GM12878 (cell line): Measurements from ENCODE around the gene COPRS. TPM values are rescaled to one million over a fixed set of nuclear protein-coding genes. Genes with fewer than 3 reads are reported as not detected.

ENCODE experiments used
- ATAC-seq: fragments of 200-7000 bp; cut with Tn5 transposase; 3 replicates; pipeline ENCODE4 v1.9.1; 2020; ENCODE audit warnings: mild to moderate bottlenecking, moderate library complexity
- BruUV-seq: library from RNA; stranded (reverse); fragments of 400-500 nt; replicated peaks from 2 replicates; lab custom pipeline; 2021; lab: Mats Ljungman, UMichigan
- CTCF ChIA-PET: fragments of 300-600 bp; sonication (Branson Sonifier 250); formaldehyde crosslinking; extraction: SDS; loops from one replicate; lab custom pipeline; 2021; ENCODE audit warnings: inconsistent platforms; lab: Yijun Ruan, JAX
- POLR2A ChIA-PET: fragments of 350-600 bp; formaldehyde crosslinking; extraction: SDS; loops from one replicate; lab custom pipeline; 2021; ENCODE audit warnings: inconsistent platforms; lab: Charles Lee
- RAD21 ChIA-PET: fragments of 300-600 bp; sonication (Branson Sonifier 250); formaldehyde crosslinking; loops from one replicate; lab custom pipeline; 2023; ENCODE audit warnings: antibody characterized with exemption; ENCODE audit not compliant: unreplicated experiment; lab: Charles Lee
- SMC1A ChIA-PET: fragments of 300-600 bp; sonication (Branson Sonifier 250); formaldehyde crosslinking; loops from one replicate; lab custom pipeline; 2023; ENCODE audit not compliant: unreplicated experiment, uncharacterized antibody; lab: Charles Lee
- DNase-seq: peaks from one replicate; pipeline ENCODE4 v3.0.0-alpha.2; 2011; ENCODE audit warnings: low read depth, low spot score
- FAIRE-seq: peaks from 3 replicates; lab custom pipeline; 2011; peaks lifted over from hg19 to GRCh38; lab: Jason Lieb, UNC
- H2AFZ ChIP-seq: 2 replicates; pipeline ENCODE4 v1.6.0; 2011; ENCODE audit warnings: low read depth, low read length, control low read depth; ENCODE audit not compliant: control insufficient read depth
- H3K27ac ChIP-seq: 2 replicates; pipeline ENCODE4 v1.5.1; 2011; ENCODE audit warnings: control low read depth; ENCODE audit not compliant: control insufficient read depth, insufficient read depth
- H3K27me3 ChIP-seq, 2 experiments: replicated peaks in 1 of 2; 2 replicates each; pipeline versions ENCODE4 v1.6.0 to v1.6.1; 2011; ENCODE audit warnings: low read length in 1 of 2; ENCODE audit not compliant: control insufficient read depth in 2 of 2, insufficient read depth in 2 of 2
- H3K36me3 ChIP-seq, 2 experiments: 2 replicates each; pipeline ENCODE4 v1.5.1; 2011; ENCODE audit warnings: low read length in 1 of 2; ENCODE audit not compliant: control insufficient read depth in 2 of 2, insufficient read depth in 2 of 2
- H3K4me1 ChIP-seq: 2 replicates; pipeline ENCODE4 v1.6.1; 2011; ENCODE audit warnings: mild to moderate bottlenecking, low read length, moderate library complexity, mixed read lengths; ENCODE audit not compliant: control insufficient read depth, insufficient read depth
- H3K4me2 ChIP-seq: 2 replicates; pipeline ENCODE4 v1.6.0; 2011; ENCODE audit warnings: control low read depth; ENCODE audit not compliant: control insufficient read depth, insufficient read depth
- H3K4me3 ChIP-seq: fragments of 200-600 bp; sonication (generic); 2 replicates; pipeline ENCODE4 v1.5.1; 2016
- H3K79me2 ChIP-seq: 2 replicates; pipeline ENCODE4 v1.6.0; 2011; ENCODE audit warnings: low read length; ENCODE audit not compliant: control insufficient read depth, insufficient read depth
- H3K9ac ChIP-seq: 2 replicates; pipeline ENCODE4 v1.8.0; 2011; ENCODE audit warnings: low read length, control low read depth, mixed read lengths; ENCODE audit not compliant: control insufficient read depth, insufficient read depth
- H3K9me3 ChIP-seq: replicated peaks from 3 replicates; pipeline ENCODE4 v1.5.1; 2011; ENCODE audit warnings: mild to moderate bottlenecking, low read length; ENCODE audit not compliant: control insufficient read depth, insufficient read depth
- H4K20me1 ChIP-seq: 2 replicates; pipeline ENCODE4 v1.6.0; 2011; ENCODE audit not compliant: control insufficient read depth, insufficient read depth
- KAT2A ChIP-seq: conservative IDR thresholded peaks from 2 replicates; pipeline ENCODE4 v1.6.1; 2011; ENCODE audit warnings: low read depth, low read length; ENCODE audit not compliant: control insufficient read depth
- MTA3 ChIP-seq: IDR thresholded peaks from 2 replicates; pipeline ENCODE4 v1.6.1; 2012; ENCODE audit warnings: low read length, inconsistent platforms, borderline replicate concordance
- NRF1 ChIP-seq: conservative IDR thresholded peaks from 2 replicates; pipeline ENCODE4 v1.6.1; 2011; ENCODE audit warnings: mild to moderate bottlenecking, low read depth, low read length, improper control_type of control experiment
- PML ChIP-seq: IDR thresholded peaks from 2 replicates; pipeline ENCODE4 v1.6.1; 2012; ENCODE audit warnings: low read length, inconsistent platforms
- POLR2AphosphoS5 ChIP-seq: IDR thresholded peaks from 2 replicates; pipeline ENCODE4 v1.6.1; 2011; ENCODE audit warnings: mild to moderate bottlenecking, low read length, inconsistent platforms
- POU2F2 ChIP-seq: IDR thresholded peaks from 3 replicates; pipeline ENCODE4 v1.6.1; 2011; ENCODE audit warnings: low read depth, mild to moderate bottlenecking, low read length, borderline replicate concordance
- RAD51 ChIP-seq: fragments of 450-650 bp; IDR thresholded peaks from 2 replicates; pipeline ENCODE4 v1.6.1; 2016; ENCODE audit warnings: moderate library complexity, mild to moderate bottlenecking, inconsistent platforms
- SP1 ChIP-seq: IDR thresholded peaks from one replicate; pipeline ENCODE4 v1.6.1; 2011; ENCODE audit warnings: low read depth, low read length
- SREBF2 ChIP-seq: IDR thresholded peaks from 2 replicates; pipeline ENCODE4 v1.6.1; 2012; ENCODE audit warnings: mild to moderate bottlenecking, low read length
- SRF ChIP-seq, 2 experiments: IDR thresholded peaks; 2 replicates each; pipeline ENCODE4 v1.6.1; 2011; ENCODE audit warnings: low read depth in 2 of 2, low read length in 2 of 2, mild to moderate bottlenecking in 1 of 2, moderate library complexity in 1 of 2
- STAT3 ChIP-seq: IDR thresholded peaks from 2 replicates; pipeline ENCODE4 v1.6.1; 2011; ENCODE audit warnings: low read depth, low read length, improper control_type of control experiment
- ZZZ3 ChIP-seq: IDR thresholded peaks from 2 replicates; pipeline ENCODE4 v1.6.1; 2011; ENCODE audit warnings: low read depth; ENCODE audit not compliant: control insufficient read depth, insufficient read length
- WGBS: methylation state at CpG from one replicate; pipeline ENCODE4 v1.1.6; 2016; ENCODE audit warnings: low lambda C conversion rate; ENCODE audit not compliant: insufficient replicate concordance, insufficient coverage; ENCODE audit errors: missing lambda C conversion rate; 5-methylcytosine and 5-hydroxymethylcytosine counted together
- in situ Hi-C: fragments of 300-500 bp; cut with MboI; formaldehyde crosslinking; loops from 9 replicates; pipeline ENCODE4 v1.14.3; 2018; ENCODE audit warnings: mixed read lengths
- intact Hi-C: fragments of 100-400 bp; cut with micrococcal nuclease; formaldehyde crosslinking; loops from one replicate; pipeline ENCODE4 v1.14.2; 2022; ENCODE audit not compliant: unreplicated experiment
- polyA plus RNA-seq, 11 experiments: library from polyadenylated mRNA; depleted of rRNA in 4 of 11; unstranded in 6 of 11; stranded (reverse) in 5 of 11; fragments of >200 nt; fragmentation: Nextera tagmentation in 4 of 11; fragmentation: Illumina TruSeq in 1 of 11; extraction: Ambion mirVana in 4 of 11; extraction: Trizol in 1 of 11; gene quantifications; 1 replicate in 1 of 11; 2 replicates in 10 of 11; pipeline versions ENCODE4 v1.2.1 to v1.2.3, GENCODE V29; 2011 to 2016; ENCODE audit warnings: inconsistent platforms in 2 of 11, missing spikeins in 2 of 11, low read depth in 1 of 11
- total RNA-seq, 4 experiments: library from RNA; depleted of rRNA in 3 of 4; stranded (reverse); fragments of >200 nt in 3 of 4; fragmentation: Illumina TruSeq in 1 of 4; extraction: Trizol in 1 of 4; gene quantifications; 2 replicates each; pipeline versions ENCODE4 v1.2.1 to v1.2.3, GENCODE V29; 2013 to 2021
- TF ChIP-seq, protein P1 (sequence below): fragments of 450-650 bp; IDR thresholded peaks from 2 replicates; pipeline ENCODE4 v1.6.1; 2018; ENCODE audit warnings: mild to moderate bottlenecking, low read depth, moderate library complexity; ENCODE audit not compliant: partially characterized antibody
- TF ChIP-seq, protein P2 (sequence below): fragments of 450-650 bp; IDR thresholded peaks from 2 replicates; pipeline ENCODE4 v1.6.1; 2017; ENCODE audit warnings: mild to moderate bottlenecking, low read depth, inconsistent platforms; ENCODE audit not compliant: poor library complexity, severe bottlenecking

The COPRS gene
- total and polyA plus RNA-seq, 10 of the 15 experiments (the other 5 are each of a cell fraction or from before 2014, with no cell fraction given), result 6.3 to 41.9 (median 31.4) TPM

DNA sequence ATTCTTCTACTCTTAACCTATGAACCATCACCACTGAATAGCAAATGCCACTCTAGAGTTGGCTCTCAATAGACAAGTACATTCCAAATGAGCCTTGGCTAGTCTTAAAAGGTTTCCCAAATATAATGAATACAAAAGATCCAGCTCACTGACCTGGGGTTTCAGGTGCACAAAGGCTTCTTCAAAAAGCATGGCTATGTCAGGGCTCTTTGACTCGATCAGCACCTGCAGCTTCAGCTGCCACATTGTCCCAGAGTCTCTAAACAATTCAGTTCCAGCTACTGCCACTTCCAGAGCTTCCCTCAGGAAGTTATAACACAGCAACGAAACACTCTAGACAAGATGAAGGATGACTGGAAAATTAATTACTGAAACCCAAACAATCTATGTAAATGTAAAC is 16.0 kb upstream of the COPRS start:
- FAIRE-seq (no peak), DNase-seq (no peak), ATAC-seq (no peak)
- no peaks in the 10 kb centered on the region for H3K27me3 ChIP-seq
- peaks cover 17 to 27% of the 10 kb centered on the region in 2 experiments for H3K36me3 ChIP-seq
- ChIA-PET SMC1A (interaction anchor here (0.6 to 2.5 kb wide), 3 partner anchors 15 to 618 kb away, joined by 3 to 9 read pairs (median 3); partner anchors contain the start of gene UTP6), CTCF (interaction anchor here (0.6 to 1.7 kb wide), 3 partner anchors 12 to 26 kb away, joined by 3 to 5 read pairs (median 3); partner anchors contain the start of gene UTP6), POLR2A (no interaction called here), RAD21 (no interaction called here)
- no peak overlapping the region for H2AFZ ChIP-seq
- no peaks in the 10 kb centered on the region for H3K4me1 ChIP-seq
- TF ChIP-seq, protein P1, sequence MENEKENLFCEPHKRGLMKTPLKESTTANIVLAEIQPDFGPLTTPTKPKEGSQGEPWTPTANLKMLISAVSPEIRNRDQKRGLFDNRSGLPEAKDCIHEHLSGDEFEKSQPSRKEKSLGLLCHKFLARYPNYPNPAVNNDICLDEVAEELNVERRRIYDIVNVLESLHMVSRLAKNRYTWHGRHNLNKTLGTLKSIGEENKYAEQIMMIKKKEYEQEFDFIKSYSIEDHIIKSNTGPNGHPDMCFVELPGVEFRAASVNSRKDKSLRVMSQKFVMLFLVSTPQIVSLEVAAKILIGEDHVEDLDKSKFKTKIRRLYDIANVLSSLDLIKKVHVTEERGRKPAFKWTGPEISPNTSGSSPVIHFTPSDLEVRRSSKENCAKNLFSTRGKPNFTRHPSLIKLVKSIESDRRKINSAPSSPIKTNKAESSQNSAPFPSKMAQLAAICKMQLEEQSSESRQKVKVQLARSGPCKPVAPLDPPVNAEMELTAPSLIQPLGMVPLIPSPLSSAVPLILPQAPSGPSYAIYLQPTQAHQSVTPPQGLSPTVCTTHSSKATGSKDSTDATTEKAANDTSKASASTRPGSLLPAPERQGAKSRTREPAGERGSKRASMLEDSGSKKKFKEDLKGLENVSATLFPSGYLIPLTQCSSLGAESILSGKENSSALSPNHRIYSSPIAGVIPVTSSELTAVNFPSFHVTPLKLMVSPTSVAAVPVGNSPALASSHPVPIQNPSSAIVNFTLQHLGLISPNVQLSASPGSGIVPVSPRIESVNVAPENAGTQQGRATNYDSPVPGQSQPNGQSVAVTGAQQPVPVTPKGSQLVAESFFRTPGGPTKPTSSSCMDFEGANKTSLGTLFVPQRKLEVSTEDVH, result no peak
- TF ChIP-seq KAT2A (no peak), NRF1 (no peak), POU2F2 (no peak), PML (no peak), SP1 (no peak), SRF (IDR thresholded peaks at IDR 0.05; ENCODE audit: low read depth in 2 of 2, low read length in 2 of 2) (no peak), SREBF2 (no peak), POLR2AphosphoS5 (no peak), ZZZ3 (no peak), RAD51 (no peak), MTA3 (no peak), STAT3 (no peak)
- TF ChIP-seq, protein P2, sequence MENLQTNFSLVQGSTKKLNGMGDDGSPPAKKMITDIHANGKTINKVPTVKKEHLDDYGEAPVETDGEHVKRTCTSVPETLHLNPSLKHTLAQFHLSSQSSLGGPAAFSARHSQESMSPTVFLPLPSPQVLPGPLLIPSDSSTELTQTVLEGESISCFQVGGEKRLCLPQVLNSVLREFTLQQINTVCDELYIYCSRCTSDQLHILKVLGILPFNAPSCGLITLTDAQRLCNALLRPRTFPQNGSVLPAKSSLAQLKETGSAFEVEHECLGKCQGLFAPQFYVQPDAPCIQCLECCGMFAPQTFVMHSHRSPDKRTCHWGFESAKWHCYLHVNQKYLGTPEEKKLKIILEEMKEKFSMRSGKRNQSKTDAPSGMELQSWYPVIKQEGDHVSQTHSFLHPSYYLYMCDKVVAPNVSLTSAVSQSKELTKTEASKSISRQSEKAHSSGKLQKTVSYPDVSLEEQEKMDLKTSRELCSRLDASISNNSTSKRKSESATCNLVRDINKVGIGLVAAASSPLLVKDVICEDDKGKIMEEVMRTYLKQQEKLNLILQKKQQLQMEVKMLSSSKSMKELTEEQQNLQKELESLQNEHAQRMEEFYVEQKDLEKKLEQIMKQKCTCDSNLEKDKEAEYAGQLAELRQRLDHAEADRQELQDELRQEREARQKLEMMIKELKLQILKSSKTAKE, result no peak
- BruUV-seq, result no TSS peak
- H3K27ac ChIP-seq, result no peak overlapping the region
- H3K9ac ChIP-seq, result no peak overlapping the region
- no peak overlapping the region for H3K4me2 ChIP-seq
- no peak overlapping the region for H3K4me3 ChIP-seq
- no peaks in the 10 kb centered on the region for H3K9me3 ChIP-seq
- H3K79me2 ChIP-seq, result no peaks in the 10 kb centered on the region
- in situ Hi-C loops, result no loop called here
- intact Hi-C loops, result no loop called here
- WGBS, result 98% methylated on average over 2 of the region's 2 CpGs
- H4K20me1 ChIP-seq, result no peaks in the 10 kb centered on the region
